ENCODE results near the gene APC2.

- TF ChIP-seq CTCF (optimal IDR thresholded peaks at IDR 0.05 in 1 of 3, IDR thresholded peaks at IDR 0.05 in 1 of 3, conservative IDR thresholded peaks at IDR 0.05 in 1 of 3; ENCODE audit: extremely low read depth in 1 of 3, insufficient read depth in 2 of 3, low read length in 3 of 3) (no peak), EZH2 (IDR thresholded peaks at IDR 0.05; ENCODE audit: low read length) (no peak)
Observed at GRCh38 chr19:1490311-1491113, 40.6 kb downstream of the APC2 start, which contains the start of gene PCSK4.
